Lower leg skin (tissue), 3 donors: ENCODE measurements around the gene MAPK8.

Source experiments
- CTCF ChIP-seq, 3 donors: fragments of 450-650 bp; IDR thresholded peaks; one replicate each; pipeline ENCODE4 v1.5.1; 2016; ENCODE audit warnings: antibody characterized with exemption in 3 of 3, mild to moderate bottlenecking in 3 of 3, moderate library complexity in 2 of 3
- POLR2A ChIP-seq, 2 donors: fragments of 450-650 bp; IDR thresholded peaks; one replicate each; pipeline ENCODE4 v1.6.1; 2016 to 2017; ENCODE audit warnings: antibody characterized with exemption in 2 of 2, mild to moderate bottlenecking in 1 of 2, moderate library complexity in 1 of 2

- TF ChIP-seq POLR2A (IDR thresholded peaks at IDR 0.05), result no peak
- no peak for TF ChIP-seq CTCF (IDR thresholded peaks at IDR 0.05)
Measured at GRCh38 chr10:48453451-48454301, 147.2 kb downstream of the MAPK8 start.
